A549 (cell line): ENCODE measurements around the gene HMG20A. TPM values are rescaled to one million over a fixed set of nuclear protein-coding genes. Genes with fewer than 3 reads are reported as not detected.

Source experiments
- ATAC-seq, 2 experiments: fragments of 200-7000 bp in 1 of 2; fragments of >200 bp in 1 of 2; cut with Nextera tagmentation in 1 of 2; cut with Tn5 transposase in 1 of 2; 3 replicates each; pipeline versions ENCODE4 v1.8.0 to v1.9.1; 2018 to 2020; ENCODE audit warnings: mild to moderate bottlenecking in 1 of 2, moderate library complexity in 1 of 2
- CTCF ChIA-PET: fragments of 300-600 bp; sonication (Branson Sonifier 250); formaldehyde crosslinking; extraction: SDS; loops from one replicate; lab custom pipeline; 2021; ENCODE audit warnings: antibody characterized with exemption, inconsistent platforms; lab: Yijun Ruan, JAX
- POLR2A ChIA-PET: fragments of 350-600 bp; formaldehyde crosslinking; extraction: SDS; loops from one replicate; lab custom pipeline; 2021; ENCODE audit warnings: antibody characterized with exemption, inconsistent platforms; lab: Yijun Ruan, JAX
- DNase-seq, 2 experiments: peaks; one replicate each; pipeline versions ENCODE4 v3.0.0 to v3.0.0-alpha.2; 2011 to 2016; ENCODE audit warnings: low read depth in 1 of 2, low spot score in 1 of 2
- FAIRE-seq: peaks from 2 replicates; lab custom pipeline; 2011; peaks lifted over from hg19 to GRCh38; lab: Jason Lieb, UNC
- H3K27ac ChIP-seq, 2 experiments: fragments of >200 bp; sonication (Bioruptor Twin); formaldehyde crosslinking; 3 replicates each; pipeline ENCODE4 v1.5.1; 2016 to 2017
- H3K4me1 ChIP-seq: fragments of >200 bp; sonication (Bioruptor Twin); formaldehyde crosslinking; 3 replicates; pipeline ENCODE4 v1.6.1; 2016
- H3K4me2 ChIP-seq: fragments of >200 bp; sonication (Bioruptor Twin); formaldehyde crosslinking; 3 replicates; pipeline ENCODE4 v1.6.1; 2016
- H3K4me3 ChIP-seq: fragments of >200 bp; sonication (Bioruptor Twin); formaldehyde crosslinking; 3 replicates; pipeline ENCODE4 v1.5.1; 2016
- H3K9me3 ChIP-seq: fragments of >200 bp; sonication (Bioruptor Twin); formaldehyde crosslinking; 3 replicates; pipeline ENCODE4 v1.6.1; 2016
- BCL3 ChIP-seq: fragments of >200 bp; sonication (Bioruptor Twin); formaldehyde crosslinking; IDR thresholded peaks from 3 replicates; pipeline ENCODE4 v1.6.1; 2016
- BHLHE40 ChIP-seq: IDR thresholded peaks from 2 replicates; pipeline ENCODE4 v1.6.1; 2012; ENCODE audit warnings: low read depth, low read length, inconsistent platforms
- CHD4 ChIP-seq: fragments of 200-600 bp; sonication (generic); IDR thresholded peaks from 2 replicates; pipeline ENCODE4 v1.6.1; 2016; ENCODE audit warnings: antibody characterized with exemption, mild to moderate bottlenecking, borderline replicate concordance
- EP300 ChIP-seq, 2 experiments: fragments of >200 bp; sonication (Bioruptor Twin); formaldehyde crosslinking; IDR thresholded peaks; 2 replicates in 1 of 2; 3 replicates in 1 of 2; pipeline ENCODE4 v1.6.1; 2016 to 2017
- ESRRA ChIP-seq: fragments of 150-350 bp; IDR thresholded peaks from 2 replicates; pipeline ENCODE4 v1.6.1; 2014; ENCODE audit warnings: mild to moderate bottlenecking, low read length, borderline replicate concordance
- FOSL2 ChIP-seq, 2 experiments: fragments of 450-650 bp in 1 of 2; fragments of >200 bp in 1 of 2; sonication (Bioruptor Twin) in 1 of 2; formaldehyde crosslinking; IDR thresholded peaks; 2 replicates each; pipeline versions ENCODE4 v1.5.0 to v1.6.1; 2016 to 2020; ENCODE audit warnings: mild to moderate bottlenecking in 1 of 2, moderate library complexity in 1 of 2
- GATA3 ChIP-seq: IDR thresholded peaks from 2 replicates; pipeline ENCODE4 v1.6.1; 2012; ENCODE audit warnings: borderline replicate concordance
- HDAC2 ChIP-seq: fragments of 200-600 bp; sonication (generic); IDR thresholded peaks from 2 replicates; pipeline ENCODE4 v1.6.1; 2016
- HOXA7 ChIP-seq: fragments of 250-450 bp; sonication (Bioruptor Pico); IDR thresholded peaks from 2 replicates; pipeline ENCODE4 v1.5.0; 2020; ENCODE audit warnings: mild to moderate bottlenecking, moderate library complexity
- HOXB5 ChIP-seq: fragments of 250-450 bp; sonication (Bioruptor Pico); IDR thresholded peaks from 2 replicates; pipeline ENCODE4 v1.5.0; 2020; ENCODE audit warnings: mild to moderate bottlenecking, moderate library complexity
- JUN ChIP-seq, 2 experiments: fragments of >200 bp; sonication (Bioruptor Twin); formaldehyde crosslinking; IDR thresholded peaks; 2 replicates in 1 of 2; 3 replicates in 1 of 2; pipeline ENCODE4 v1.6.1; 2016 to 2017
- KDM1A ChIP-seq: fragments of 200-600 bp; sonication (generic); IDR thresholded peaks from 2 replicates; pipeline ENCODE4 v1.6.1; 2016; ENCODE audit warnings: low read depth, mild to moderate bottlenecking
- KDM5A ChIP-seq: fragments of 200-600 bp; sonication (generic); IDR thresholded peaks from 2 replicates; pipeline ENCODE4 v1.6.1; 2016; ENCODE audit warnings: antibody characterized with exemption, mild to moderate bottlenecking
- MAFK ChIP-seq: fragments of 450-650 bp; IDR thresholded peaks from 2 replicates; pipeline ENCODE4 v1.6.1; 2014; ENCODE audit not compliant: partially characterized antibody
- MAX ChIP-seq: IDR thresholded peaks from 2 replicates; pipeline ENCODE4 v1.6.1; 2012
- MAZ ChIP-seq: fragments of 150-350 bp; IDR thresholded peaks from 2 replicates; pipeline ENCODE4 v1.6.1; 2014; ENCODE audit warnings: antibody characterized with exemption, low read depth, low read length, borderline replicate concordance
- NFE2L2 ChIP-seq: fragments of 150-350 bp; conservative IDR thresholded peaks from 2 replicates; pipeline ENCODE4 v1.6.1; 2014; ENCODE audit warnings: low read length
- NPAS2 ChIP-seq: fragments of 250-450 bp; sonication (Bioruptor Pico); IDR thresholded peaks from 2 replicates; pipeline ENCODE4 v1.8.0; 2022; ENCODE audit warnings: mild to moderate bottlenecking, moderate library complexity, borderline replicate concordance
- PBX3 ChIP-seq: IDR thresholded peaks from 2 replicates; pipeline ENCODE4 v1.6.1; 2012
- PHF8 ChIP-seq: fragments of 200-600 bp; sonication (generic); IDR thresholded peaks from 2 replicates; pipeline ENCODE4 v1.6.1; 2016; ENCODE audit warnings: low read depth, mild to moderate bottlenecking, antibody characterized with exemption, moderate library complexity, borderline replicate concordance
- POLR2A ChIP-seq: IDR thresholded peaks from 2 replicates; pipeline ENCODE4 v1.6.1; 2012; ENCODE audit warnings: mild to moderate bottlenecking, low read length
- POLR2AphosphoS2 ChIP-seq: conservative IDR thresholded peaks from 2 replicates; pipeline ENCODE4 v1.6.1; 2012; ENCODE audit warnings: low read length, improper control_type of control experiment, inconsistent platforms
- RAD21 ChIP-seq, 2 experiments: fragments of >200 bp in 1 of 2; sonication (Bioruptor Twin) in 1 of 2; formaldehyde crosslinking in 1 of 2; IDR thresholded peaks in 1 of 2; conservative IDR thresholded peaks in 1 of 2; 2 replicates in 1 of 2; 3 replicates in 1 of 2; pipeline ENCODE4 v1.6.1; 2012 to 2018; ENCODE audit warnings: inconsistent platforms in 1 of 2
- RFX5 ChIP-seq: fragments of 450-650 bp; IDR thresholded peaks from 2 replicates; pipeline ENCODE4 v1.7.1; 2014; ENCODE audit warnings: antibody characterized with exemption, mild to moderate bottlenecking, moderate library complexity
- SMC3 ChIP-seq: fragments of >200 bp; sonication (Bioruptor Twin); formaldehyde crosslinking; IDR thresholded peaks from 3 replicates; pipeline ENCODE4 v1.6.1; 2018; ENCODE audit warnings: inconsistent platforms
- SREBF2 ChIP-seq: fragments of 450-650 bp; IDR thresholded peaks from 2 replicates; pipeline ENCODE4 v1.6.1; 2014; ENCODE audit warnings: mild to moderate bottlenecking, moderate library complexity
- TFCP2L1 ChIP-seq: fragments of 250-450 bp; sonication (Bioruptor Pico); IDR thresholded peaks from 2 replicates; pipeline ENCODE4 v1.5.0; 2021; ENCODE audit warnings: mild to moderate bottlenecking
- TP53 ChIP-seq: fragments of 250-450 bp; sonication (Bioruptor Pico); IDR thresholded peaks from 2 replicates; pipeline ENCODE4 v1.5.0; 2021; ENCODE audit warnings: mild to moderate bottlenecking, moderate library complexity
- USF2 ChIP-seq: fragments of 450-650 bp; IDR thresholded peaks from 2 replicates; pipeline ENCODE4 v1.6.1; 2014; ENCODE audit warnings: antibody characterized with exemption
- ZC3H11A ChIP-seq: fragments of 450-650 bp; IDR thresholded peaks from 2 replicates; pipeline ENCODE4 v1.6.1; 2014; ENCODE audit warnings: antibody characterized with exemption, mild to moderate bottlenecking
- WGBS: methylation state at CpG from one replicate; pipeline ENCODE4 v1.1.6; 2017; ENCODE audit errors: missing lambda C conversion rate; 5-methylcytosine and 5-hydroxymethylcytosine counted together
- polyA plus RNA-seq, 4 experiments: library from polyadenylated mRNA; depleted of rRNA in 3 of 4; stranded (reverse); fragments of >200 nt; fragmentation: RNase III in 1 of 4; extraction: RNeasy Plus Mini Kit Qiagen cat#74134 plus additional on column Dnase treatment in 1 of 4; gene quantifications; 2 replicates in 3 of 4; 3 replicates in 1 of 4; pipeline ENCODE4 v1.2.3, GENCODE V29; 2011 to 2017

HMG20A gene
- polyA plus RNA-seq, 2 of the 4 experiments (the other 2 are of a cell fraction) = 29.5 to 85.1 TPM

GRCh38 chr15:77487469-77487842, 66.8 kb downstream of the HMG20A start:
- Histone ChIP-seq H3K4me3 (no peak overlapping the region), H3K4me1 (peaks cover 2% of the 10 kb centered on the region; the same call in 2 of the 3 replicates), H3K9me3 (no peaks in the 10 kb centered on the region), H3K4me2 (no peak overlapping the region), H3K27ac (no peak overlapping the region)
- ChIA-PET POLR2A (interaction anchor here (1.2 kb wide), 1 partner anchor 10 kb away, joined by 3 read pairs; no protein-coding TSS in a partner anchor), CTCF (interaction anchor here (0.6 to 2.5 kb wide), 5 partner anchors 9 to 390 kb away, joined by 3 to 12 read pairs (median 4); no protein-coding TSS in a partner anchor)
- ATAC-seq = no peak
- FAIRE-seq = no peak
- DNase-seq = no peak
- WGBS = 99% methylated on average over 2 of the region's 2 CpGs
- TF ChIP-seq PHF8 (no peak), NPAS2 (no peak), MAFK (no peak), HOXB5 (CRISPR knock-in tag) (no peak), HOXA7 (CRISPR knock-in tag) (no peak), ESRRA (no peak), MAZ (no peak)

- DNase-seq (no peak), ATAC-seq (no peak), FAIRE-seq (no peak)
- ChIA-PET CTCF (interaction anchor here (0.7 to 2.5 kb wide), 4 partner anchors 8 to 369 kb away, joined by 3 to 12 read pairs (median 6); no protein-coding TSS in a partner anchor), POLR2A (interaction anchor here (0.6 to 1.2 kb wide), 2 partner anchors 9 to 55 kb away, joined by 3 to 5 read pairs; no protein-coding TSS in a partner anchor)
- TF ChIP-seq JUN (IDR thresholded peaks at IDR 0.05) (no peak), SREBF2 (no peak), CHD4 (no peak), ZC3H11A (no peak), USF2 (no peak), KDM1A (no peak), MAX (no peak), EP300 (IDR thresholded peaks at IDR 0.05) (no peak), TFCP2L1 (CRISPR knock-in tag) (no peak), HDAC2 (no peak), PBX3 (no peak), HOXA7 (CRISPR knock-in tag) (no peak), BHLHE40 (no peak), POLR2A (no peak), KDM5A (no peak), HOXB5 (CRISPR knock-in tag) (no peak), GATA3 (no peak)
- Histone ChIP-seq H3K4me2 (no peak overlapping the region), H3K4me3 (no peak overlapping the region), H3K9me3 (no peaks in the 10 kb centered on the region), H3K4me1 (no peaks in the 10 kb centered on the region), H3K27ac (no peak overlapping the region)
These were observed 67.2 kb downstream of the HMG20A start for GRCh38 chr15:77487888-77488287.

- ChIA-PET CTCF (interaction anchor here (1.0 to 1.1 kb wide), 2 partner anchors 304 to 371 kb away, joined by 4 read pairs; no protein-coding TSS in a partner anchor), POLR2A (no interaction called here)
- ATAC-seq = no peak
These were observed 69.0 kb downstream of the HMG20A start for GRCh38 chr15:77489647-77490046.

More at GRCh38 chr15:77489647-77490046, 69.0 kb downstream of the HMG20A start:
- WGBS = 87% methylated on average over 5 of the region's 5 CpGs
- TF ChIP-seq NFE2L2 (no peak), MAFK (no peak), SMC3 (no peak), RFX5 (no peak), FOSL2 (IDR thresholded peaks at IDR 0.05) (no peak), FOSL2 (CRISPR knock-in tag; IDR thresholded peaks at IDR 0.05) (no peak), RAD21 (conservative IDR thresholded peaks at IDR 0.05 in 1 of 2, IDR thresholded peaks at IDR 0.05 in 1 of 2) (no peak), BHLHE40 (no peak), ESRRA (no peak), POLR2AphosphoS2 (no peak), BCL3 (no peak), GATA3 (no peak), TP53 (CRISPR knock-in tag) (no peak), HDAC2 (no peak), USF2 (no peak), NPAS2 (no peak)
- Histone ChIP-seq H3K27ac (no peak overlapping the region), H3K4me2 (no peak overlapping the region), H3K9me3 (no peaks in the 10 kb centered on the region), H3K4me3 (no peak overlapping the region), H3K4me1 (no peaks in the 10 kb centered on the region)
- no peak for FAIRE-seq
- DNase-seq = no peak
